Amniotic stem cell (primary cell): ENCODE data around the gene HTRA1.

Experiments used
- DNase-seq: peaks from one replicate; lab custom pipeline; 2025; lab: John Stamatoyannopoulos, UW

Gene HTRA1

DNA sequence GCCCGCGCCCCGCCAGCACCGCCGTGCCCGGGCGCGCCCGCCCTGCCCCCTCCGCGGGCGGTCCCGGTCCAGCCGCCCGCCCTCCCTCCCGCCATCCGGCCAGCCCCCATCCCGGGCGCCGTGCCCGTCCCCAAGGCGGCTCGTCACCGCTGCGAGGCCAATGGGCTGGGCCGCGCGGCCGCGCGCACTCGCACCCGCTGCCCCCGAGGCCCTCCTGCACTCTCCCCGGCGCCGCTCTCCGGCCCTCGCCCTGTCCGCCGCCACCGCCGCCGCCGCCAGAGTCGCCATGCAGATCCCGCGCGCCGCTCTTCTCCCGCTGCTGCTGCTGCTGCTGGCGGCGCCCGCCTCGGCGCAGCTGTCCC, at the start of gene HTRA1:
Gene HTRA1 (plus strand): TSS at position 187 of the 362 bp plus-strand sequence. CDS start 100 bp downstream, at position 287.
- peak; percentile 40 for DNase-seq

DNA sequence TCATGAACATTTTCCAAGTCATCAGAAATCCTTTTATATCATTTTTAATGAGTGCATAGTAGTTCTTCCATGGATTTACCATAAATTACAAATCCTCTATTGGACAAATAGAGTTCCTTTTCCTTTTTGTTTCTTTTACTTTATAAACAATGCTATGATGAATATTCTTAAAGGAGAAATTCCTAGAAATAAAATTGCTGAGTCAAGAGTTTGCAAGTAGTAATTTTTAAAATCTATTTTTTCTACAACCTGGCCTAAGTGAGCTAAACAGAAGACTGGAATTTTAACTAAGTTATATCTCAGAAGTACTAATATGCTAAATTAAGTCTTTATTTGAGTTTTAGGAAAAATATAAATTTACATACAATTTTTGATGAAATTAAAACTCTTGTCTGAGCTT, 48.0 kb upstream of the HTRA1 start:
- DNase-seq: no peak

DNA sequence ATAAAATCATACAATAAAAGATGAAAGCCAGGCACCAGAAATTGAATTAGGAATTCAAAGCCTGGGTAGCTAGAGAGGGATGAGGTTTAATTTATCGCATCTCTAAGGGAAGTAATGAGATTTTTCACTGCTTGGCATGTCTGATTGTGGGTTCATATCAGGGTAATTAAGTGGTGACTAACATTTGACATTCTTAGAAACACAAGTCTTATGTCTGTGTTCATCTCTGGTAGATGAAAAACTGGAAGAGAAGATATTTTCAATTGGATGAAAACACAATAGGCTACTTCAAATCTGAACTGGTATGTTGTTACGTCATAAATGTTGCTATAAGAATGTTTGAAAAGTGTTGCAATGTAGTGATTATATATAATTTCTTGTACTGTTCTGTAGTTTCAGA, 43.7 kb upstream of the HTRA1 start:
- no peak for DNase-seq

DNA sequence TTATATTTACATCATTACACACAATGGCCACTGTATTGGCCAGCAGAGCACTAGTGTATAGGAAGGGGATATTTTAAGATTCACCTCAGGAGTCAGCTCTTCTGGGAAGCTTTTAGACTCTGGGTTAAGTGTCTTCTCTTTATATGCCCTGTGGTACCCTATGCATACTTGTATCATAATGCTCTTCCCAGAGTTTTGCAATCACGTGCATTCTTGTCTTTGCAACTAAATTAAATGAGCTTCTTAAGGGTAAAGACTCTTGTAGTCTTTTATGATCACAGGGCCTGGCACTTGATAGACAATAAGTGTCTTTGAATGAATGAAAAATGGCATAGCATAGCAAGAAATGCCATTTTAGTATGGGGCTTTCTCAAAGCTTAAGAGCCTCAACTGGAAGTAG, 42.3 kb upstream of the HTRA1 start:
- no peak for DNase-seq

DNA sequence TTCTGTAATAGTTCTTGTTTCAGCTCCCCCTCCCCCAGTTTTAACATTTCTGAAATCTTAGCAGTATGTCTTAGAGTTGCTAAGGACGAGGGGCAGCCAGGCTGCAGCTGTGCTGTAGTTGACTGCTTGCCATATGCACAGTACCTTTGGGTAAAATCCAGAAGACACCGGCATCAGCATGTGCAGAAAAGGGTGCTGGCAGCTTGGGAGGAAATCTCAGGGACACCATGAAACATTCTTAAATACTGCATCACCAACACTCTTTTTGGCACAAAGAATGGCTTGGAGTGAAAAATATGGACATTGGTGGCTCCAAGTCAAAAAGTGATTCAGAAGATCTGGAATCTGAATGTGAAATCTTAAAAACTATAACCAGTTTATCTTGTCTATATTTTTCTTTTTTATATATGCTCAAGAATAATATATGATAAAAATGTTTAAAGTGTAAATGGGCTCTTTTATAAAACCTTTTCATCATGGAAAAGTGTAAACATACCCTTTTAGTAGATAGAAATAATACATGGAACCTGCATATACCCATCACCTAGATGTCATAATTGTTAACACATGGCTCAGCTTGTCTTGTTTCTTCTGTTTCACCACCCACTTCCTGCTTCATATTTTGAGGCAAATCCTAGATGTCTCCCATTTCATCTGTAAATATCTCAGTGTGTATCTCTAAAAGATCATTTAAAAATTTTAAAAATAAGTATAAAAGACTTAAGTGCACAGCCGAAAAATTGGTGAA, 41.3 kb upstream of the HTRA1 start:
- DNase-seq: no peak

DNA sequence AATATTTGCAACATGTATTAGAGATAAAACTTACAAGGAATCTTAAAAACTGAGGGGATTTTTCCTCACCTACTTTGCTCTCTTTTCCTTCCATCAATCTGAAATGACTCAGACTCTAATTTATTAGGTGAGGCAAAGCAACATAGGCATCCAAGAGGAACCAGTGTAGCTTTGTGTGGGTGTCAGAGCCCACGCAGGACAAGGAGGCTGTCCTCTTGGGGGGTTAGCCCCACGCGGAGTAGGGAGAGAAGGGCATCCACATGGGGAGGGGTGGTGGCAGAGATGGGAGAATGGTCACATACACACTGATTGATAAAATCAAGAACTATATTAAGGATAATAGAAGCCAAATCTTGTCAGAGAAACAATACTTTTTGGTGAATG, 40.7 kb upstream of the HTRA1 start:
- DNase-seq: no peak

DNA sequence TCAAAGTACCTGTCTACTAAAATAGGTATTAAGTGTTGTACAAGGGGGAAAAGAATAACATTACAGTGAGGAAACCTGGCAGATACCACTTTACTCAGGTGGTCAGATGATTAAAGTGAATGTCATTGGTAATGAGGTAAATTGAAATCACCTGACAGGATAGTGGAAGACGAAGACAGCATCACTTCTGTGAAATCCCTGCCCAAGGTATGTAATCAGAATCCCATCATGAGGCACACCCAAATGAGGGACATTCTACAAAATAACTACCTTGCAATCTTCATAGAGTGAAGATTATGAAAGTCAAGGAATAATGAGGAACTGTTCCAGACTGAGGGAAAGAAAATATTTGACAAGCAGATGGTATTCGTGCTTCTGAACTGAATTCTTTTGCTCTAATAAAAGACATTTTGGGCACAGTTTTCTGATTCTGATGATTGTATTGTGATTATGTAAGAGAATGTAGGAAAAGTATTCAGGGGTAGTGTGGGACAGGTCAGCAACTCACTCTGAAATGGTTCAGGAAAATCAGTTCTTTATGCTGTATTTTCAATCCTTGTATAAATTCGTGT, 40.2 kb upstream of the HTRA1 start:
- no peak for DNase-seq

DNA sequence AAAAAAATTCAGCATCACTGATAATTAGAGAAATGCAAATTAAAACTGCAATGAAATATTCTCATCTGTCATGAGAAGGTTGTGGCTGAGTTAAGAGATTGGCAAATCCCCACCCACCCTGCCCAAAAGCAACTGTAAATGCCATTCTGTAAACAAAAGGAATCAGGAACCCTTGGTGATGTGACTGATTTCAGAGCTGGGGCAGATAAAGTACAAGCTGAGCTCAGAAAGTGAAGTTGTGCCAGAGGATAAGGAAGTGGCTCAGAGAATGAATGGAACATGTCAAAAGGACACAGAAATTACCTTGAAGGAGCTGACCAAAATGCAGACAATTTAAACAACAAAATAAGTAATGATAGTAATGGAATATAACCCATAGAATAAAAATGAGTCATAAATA, 39.6 kb upstream of the HTRA1 start:
- DNase-seq: no peak

DNA sequence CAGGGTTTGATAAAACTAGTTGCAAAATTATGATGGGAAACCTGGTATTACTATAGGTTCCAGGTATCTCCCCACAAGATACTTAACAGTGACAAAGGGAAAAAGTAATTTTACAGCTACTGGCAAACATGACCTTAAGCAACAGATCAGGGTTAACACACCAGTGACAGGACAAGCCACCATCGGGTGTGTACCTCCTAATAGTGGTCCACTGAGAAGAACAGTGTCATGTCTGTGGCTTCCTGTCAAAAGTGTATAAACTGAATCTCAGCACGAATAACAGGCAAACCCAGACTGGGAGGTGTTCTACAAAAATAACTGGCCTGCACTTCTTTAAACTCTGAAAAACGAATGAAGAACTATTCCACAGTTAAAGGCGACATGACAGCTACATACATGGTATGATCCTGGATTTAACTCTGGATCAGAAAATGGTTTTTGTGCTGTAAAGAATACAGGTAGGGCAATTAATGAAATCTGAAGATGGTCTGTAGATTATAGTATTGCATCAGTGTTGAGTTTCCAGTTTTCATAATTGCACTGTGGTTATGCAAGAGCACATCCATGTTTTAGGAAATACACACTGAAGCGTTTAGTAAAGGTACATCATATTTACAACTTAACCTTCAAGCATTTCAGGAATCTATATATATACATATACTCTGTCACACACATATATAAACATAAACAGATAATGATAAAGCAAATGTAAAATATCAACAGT, 38.9 kb upstream of the HTRA1 start:
- no peak for DNase-seq

DNA sequence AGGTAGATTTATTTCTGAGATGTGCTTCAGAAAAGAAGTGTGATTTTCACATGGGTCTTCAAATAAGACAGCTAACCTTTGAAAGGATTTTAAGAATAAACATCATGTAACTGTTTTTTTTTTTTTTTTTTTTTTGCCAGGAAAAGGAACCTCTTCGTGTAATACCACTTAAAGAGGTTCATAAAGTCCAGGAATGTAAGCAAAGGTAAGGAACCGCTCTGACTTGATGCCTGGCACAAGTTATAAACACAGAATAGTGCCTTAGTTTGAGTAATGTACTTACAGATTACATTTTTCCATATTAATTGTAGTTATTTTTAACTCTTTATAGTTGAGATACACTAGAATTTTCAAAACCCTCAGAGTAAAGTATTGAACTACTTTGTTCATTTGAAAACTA, 37.3 kb upstream of the HTRA1 start:
- no peak for DNase-seq

DNA sequence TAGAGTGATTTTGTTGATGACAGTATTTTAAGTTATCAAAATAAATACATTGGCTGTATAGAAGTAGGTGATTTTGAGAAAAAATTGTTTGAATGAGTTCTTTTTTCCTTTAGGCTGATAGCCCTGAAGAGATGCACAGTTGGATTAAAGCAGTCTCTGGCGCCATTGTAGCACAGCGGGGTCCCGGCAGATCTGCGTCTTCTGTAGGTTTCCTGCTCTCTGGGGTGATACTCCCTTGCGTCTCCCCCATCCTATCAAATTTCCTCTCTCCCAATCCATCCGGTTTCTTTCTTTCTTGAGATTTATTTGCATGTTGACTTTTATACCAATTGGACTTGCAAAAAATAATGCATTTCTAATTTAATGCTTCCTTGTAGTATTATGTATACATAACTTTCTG, 34.5 kb upstream of the HTRA1 start:
- no peak for DNase-seq

DNA sequence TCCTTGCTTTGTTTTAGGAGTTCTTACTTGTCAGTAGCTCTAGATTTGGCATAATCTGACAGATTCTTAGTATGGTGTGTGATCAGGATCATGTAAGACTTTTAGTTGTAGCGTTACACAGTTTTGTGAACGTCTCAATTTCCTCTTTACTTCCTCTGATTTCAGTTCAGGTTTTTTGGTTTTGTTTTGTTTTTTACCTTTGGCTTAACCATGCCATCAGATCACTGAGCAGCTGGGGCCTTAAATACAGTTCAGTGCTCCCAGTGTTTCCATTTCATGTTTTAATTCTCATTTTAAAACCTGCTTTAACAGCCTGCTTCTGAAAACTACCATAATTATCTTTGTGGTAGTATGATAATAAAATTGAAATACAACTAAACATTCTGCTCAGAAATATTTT, 34.1 kb upstream of the HTRA1 start:
- no peak for DNase-seq

DNA sequence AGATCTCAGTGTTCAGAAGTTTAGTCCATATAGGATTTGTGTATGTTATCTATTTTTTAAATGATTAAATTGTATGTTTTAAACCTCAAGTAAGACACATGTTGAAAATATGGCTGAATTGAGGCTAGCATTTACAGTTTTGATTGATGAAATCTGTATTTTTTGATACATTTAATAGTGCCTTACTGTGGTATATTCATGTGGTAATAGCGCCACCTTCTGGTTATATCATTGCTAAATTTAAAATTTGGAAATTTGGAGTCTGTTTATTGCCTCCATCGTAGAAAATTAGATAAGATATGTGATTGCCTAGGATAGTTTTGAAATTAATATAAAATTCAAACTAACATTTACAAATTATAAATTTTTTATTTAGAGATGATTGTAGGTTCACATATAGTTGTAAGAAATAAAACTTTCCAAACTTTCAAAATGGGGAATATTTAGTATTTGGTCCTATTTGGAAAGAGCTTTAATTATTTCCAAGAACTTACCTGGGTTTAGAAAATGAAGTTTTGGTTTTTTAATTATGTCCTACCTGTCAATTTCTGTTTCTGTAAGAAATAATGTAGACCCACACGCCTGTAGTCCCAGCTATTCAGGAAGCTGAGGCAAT, 26.0 kb upstream of the HTRA1 start:
- DNase-seq: no peak

DNA sequence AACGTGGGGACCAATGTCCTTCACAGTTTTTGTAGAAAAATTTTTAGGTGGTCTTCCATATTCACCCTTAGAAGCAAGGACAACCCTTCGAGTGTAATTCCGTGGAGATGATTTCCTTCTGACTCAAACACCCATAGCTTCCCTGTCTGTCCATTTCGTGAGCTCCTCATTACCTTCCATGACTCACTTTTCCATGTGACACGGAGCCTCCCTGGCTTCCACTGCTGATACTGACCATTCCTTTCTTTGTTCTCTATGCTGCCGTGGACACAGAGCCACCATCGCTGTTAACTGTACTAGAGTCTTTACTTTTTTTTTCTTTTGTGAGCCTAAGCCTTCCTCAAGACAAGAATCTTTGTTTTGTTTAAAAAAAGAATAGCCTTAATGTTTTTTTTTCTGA, 19.4 kb upstream of the HTRA1 start:
- DNase-seq: no peak

DNA sequence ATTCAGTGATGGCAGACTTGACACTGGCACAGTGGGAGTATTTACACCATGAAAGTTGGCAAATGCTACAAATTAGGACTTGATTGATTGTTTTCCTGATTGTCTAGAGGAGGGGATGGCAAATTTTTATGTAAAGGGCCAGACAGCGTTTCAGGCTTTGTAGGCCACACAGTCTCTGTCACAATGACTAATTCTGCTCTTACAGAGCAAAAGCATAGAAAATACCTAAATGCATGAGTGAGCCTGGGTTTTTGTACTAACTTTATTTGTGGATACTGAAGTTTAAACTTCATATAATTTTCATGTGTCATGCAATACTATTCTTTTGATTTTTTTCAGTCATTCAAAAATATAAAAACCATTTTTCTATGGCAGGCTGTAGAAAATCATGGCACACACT, 15.9 kb upstream of the HTRA1 start:
- DNase-seq: no peak

DNA sequence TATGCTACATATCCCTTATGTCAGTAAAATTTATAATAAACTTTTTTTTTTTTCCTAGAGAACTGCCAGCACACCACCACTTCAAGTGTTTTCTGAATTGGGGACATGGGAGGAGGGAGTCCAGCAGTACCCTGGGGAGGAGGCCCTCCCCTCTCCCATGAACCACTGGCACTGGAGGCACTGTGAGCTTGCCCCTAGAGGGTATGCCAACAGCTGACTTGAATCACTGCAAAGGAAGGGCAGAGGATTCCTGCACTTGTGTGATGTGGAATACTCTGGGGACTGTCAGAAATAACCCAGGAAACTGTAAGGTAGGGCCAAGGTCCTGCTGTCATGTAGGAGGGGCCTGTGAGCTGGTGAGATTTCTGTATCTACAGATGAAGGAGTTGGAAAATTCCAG, 15.4 kb upstream of the HTRA1 start:
- no peak for DNase-seq

DNA sequence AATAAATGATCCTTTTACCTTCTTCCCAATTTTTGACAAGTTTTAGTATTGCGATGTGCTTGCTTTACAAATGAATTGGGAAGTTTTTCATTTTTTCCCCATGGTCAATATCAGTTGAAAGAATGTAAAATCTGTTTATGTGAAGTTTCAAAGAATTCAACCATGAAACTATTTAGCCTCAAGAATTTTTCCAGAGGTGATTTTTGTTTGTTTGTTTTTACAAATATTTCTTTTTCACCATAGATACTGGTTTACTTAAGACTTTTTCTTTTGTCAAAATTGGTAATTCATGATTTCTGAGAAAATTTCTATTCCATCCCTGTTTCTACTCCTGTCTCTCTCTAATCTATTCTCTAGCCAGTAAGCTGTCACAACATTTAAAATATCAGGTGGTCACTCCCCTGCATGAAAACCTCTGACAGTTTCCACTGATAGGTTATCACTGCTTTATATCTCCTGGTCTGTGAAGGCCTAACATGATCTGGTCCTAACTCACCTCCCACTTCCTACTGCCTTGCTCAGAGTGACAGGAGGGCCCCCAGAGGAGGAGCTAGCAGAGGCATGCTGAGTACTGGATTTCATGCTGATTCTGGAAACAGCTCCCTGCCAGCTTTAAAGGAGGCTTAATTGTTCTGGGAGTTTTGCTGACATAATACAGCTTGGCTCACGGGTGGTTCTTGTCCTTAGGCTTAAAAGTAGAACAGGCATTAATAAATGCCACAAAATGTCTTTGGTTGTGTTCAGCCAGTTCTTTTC, 14.5 kb upstream of the HTRA1 start:
- no peak for DNase-seq

DNA sequence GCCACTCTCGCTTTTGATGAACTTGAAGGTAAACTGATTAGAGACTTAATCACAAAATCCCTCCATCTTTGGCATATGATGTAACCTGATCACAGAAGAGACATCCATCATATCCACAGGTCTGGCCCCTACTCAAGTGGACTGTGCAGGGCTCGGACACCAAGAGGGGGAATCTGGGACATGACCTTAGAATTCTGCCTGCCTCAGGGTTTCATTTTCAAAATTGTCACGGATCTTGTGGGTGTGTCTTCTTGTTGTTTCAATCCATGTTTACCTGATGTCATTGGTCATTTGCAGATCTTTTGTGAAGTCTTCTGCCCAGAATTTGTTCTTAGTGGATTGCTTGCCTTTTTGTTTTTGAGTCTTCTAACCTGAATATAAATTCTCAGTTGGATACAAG, 12.8 kb upstream of the HTRA1 start:
- no peak for DNase-seq

DNA sequence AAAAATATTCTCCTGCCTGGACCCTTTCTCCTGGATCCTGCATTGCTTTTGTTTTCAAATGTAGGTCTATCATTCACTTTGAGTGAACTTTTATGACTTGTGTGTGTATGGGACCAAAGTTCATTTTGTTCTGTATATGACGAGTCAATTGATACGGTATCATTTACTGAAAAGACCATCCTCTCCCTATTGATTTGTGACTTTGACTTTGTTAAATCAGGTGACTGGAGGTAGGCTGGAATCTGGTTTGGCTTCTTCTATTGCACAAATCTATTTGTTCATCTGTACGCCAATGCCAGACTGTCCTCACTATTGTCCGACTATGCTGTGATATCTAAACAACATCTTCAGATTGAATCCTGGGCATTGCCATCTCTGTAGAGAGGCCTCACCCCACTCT, 12.2 kb upstream of the HTRA1 start:
- DNase-seq: no peak

DNA sequence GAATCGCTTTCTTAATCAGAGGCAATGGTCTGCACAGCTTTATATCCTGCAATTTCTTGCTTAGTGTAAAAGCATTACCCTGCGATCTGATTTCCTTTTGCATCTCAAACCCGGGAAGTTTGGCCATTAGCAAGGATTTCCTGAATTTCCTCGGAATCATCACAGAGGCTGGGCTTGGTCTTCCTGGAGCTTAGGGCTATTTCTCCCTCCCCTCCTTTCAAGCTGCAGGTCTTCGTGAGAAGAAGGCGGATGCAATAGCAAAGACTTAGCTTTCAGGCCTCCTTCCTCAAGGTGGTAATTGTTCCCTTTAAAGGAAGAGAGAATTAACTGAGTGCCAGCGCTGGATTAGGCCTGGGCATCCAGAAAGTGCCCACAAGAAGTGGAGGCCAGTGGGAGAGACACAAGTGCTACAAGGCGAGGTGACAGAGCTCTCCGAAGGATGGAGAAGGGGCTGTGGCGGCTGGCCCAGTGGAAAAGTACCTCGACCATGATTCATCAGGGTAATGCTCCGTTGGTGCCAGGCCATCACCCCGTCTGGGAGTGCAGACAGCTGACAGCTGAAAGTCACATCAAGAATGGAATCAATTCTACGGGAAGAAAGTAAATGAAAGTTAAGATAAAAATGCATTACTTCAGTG, 10.9 kb upstream of the HTRA1 start:
- DNase-seq: no peak

DNA sequence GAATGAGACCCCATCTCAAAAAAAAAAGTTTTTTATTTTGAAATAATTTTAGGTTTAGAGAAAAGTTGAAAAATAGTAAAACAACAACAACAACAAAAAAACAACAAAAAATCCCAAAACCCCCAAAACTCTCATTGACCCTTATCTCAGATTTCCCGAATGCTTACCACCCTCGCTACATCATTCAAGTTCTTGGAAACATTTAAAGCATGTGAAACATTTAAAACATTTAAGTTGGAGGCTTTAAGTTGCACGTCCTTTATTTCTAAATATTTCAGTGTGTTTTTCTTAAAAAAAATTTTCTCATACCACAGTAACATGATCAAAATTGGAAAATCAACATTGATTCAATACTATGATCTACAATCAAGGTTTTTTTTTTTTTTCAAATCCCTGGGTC, 7.3 kb upstream of the HTRA1 start:
- DNase-seq: no peak

DNA sequence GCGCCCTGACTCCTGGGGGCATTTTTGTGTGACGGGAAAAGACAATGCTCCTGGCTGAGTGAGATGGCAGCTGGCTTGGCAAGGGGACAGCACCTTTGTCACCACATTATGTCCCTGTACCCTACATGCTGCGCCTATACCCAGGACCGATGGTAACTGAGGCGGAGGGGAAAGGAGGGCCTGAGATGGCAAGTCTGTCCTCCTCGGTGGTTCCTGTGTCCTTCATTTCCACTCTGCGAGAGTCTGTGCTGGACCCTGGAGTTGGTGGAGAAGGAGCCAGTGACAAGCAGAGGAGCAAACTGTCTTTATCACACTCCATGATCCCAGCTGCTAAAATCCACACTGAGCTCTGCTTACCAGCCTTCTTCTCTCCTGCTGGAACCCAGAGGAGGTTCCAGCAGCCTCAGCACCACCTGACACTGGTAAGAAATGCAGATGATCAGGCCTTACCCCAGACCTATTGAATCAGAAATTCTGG, 6.7 kb upstream of the HTRA1 start, which contains the start of gene ARMS2:
Gene ARMS2 (plus strand): TSS at position 51 of the 478 bp plus-strand sequence. CDS start 75 bp downstream, at position 126.
- DNase-seq: no peak
